Neural progenitor cell (in vitro differentiated cells): ENCODE results near the gene MACROD2.

Experiments
- CTCF ChIP-seq: fragments of 200-600 bp; sonication (generic); IDR thresholded peaks from 2 replicates; pipeline ENCODE4 v1.5.1; 2017; ENCODE audit warnings: antibody characterized with exemption, mild to moderate bottlenecking
- EZH2 ChIP-seq: fragments of 200-600 bp; sonication (generic); IDR thresholded peaks from 2 replicates; pipeline ENCODE4 v1.6.1; 2017; ENCODE audit warnings: antibody characterized with exemption, mild to moderate bottlenecking, moderate library complexity
- EZH2phosphoT487 ChIP-seq: fragments of 200-600 bp; sonication (generic); IDR thresholded peaks from 2 replicates; pipeline ENCODE4 v1.6.1; 2017; ENCODE audit warnings: antibody characterized with exemption

- TF ChIP-seq CTCF (peak; percentile 11), EZH2 (no peak), EZH2phosphoT487 (peak; percentile 60)
These were observed 1642.8 kb downstream of the MACROD2 start for GRCh38 chr20:15637950-15638754.
